Measurements from ENCODE around the gene FBP1.
A peak's percentile ranks its signal among the peaks of the same experiment; 100 is the strongest.

Gene FBP1

GRCh38 chr9:94656200-94656599 is 16.9 kb upstream of the FBP1 start:
- DNase-seq (ENCODE audit: low read depth in 3 of 3), result peak in 1 of 3 experiments; percentile 9

GRCh38 chr9:94655739-94656138 is 16.4 kb upstream of the FBP1 start:
- no peak for DNase-seq (ENCODE audit: low read depth in 3 of 3)

- DNase-seq (ENCODE audit: low read depth in 3 of 3), result no peak
Measured at GRCh38 chr9:94654165-94654894, 15.0 kb upstream of the FBP1 start.

- no peak for DNase-seq (ENCODE audit: low read depth in 3 of 3)
Measured at GRCh38 chr9:94650949-94651348, 11.6 kb upstream of the FBP1 start.

GRCh38 chr9:94649100-94649819 is 9.9 kb upstream of the FBP1 start:
- DNase-seq (ENCODE audit: low read depth in 3 of 3), result no peak

- DNase-seq (ENCODE audit: low read depth in 3 of 3), result no peak
Measured at GRCh38 chr9:94648185-94648584, 8.9 kb upstream of the FBP1 start.

GRCh38 chr9:94645901-94646300 is 6.6 kb upstream of the FBP1 start:
- no peak for DNase-seq (ENCODE audit: low read depth in 3 of 3)

- no peak for DNase-seq (ENCODE audit: low read depth in 3 of 3)
Measured at GRCh38 chr9:94644543-94644942, 5.2 kb upstream of the FBP1 start.

GRCh38 chr9:94643741-94644140 is 4.4 kb upstream of the FBP1 start:
- DNase-seq (ENCODE audit: low read depth in 3 of 3), result no peak

GRCh38 chr9:94643176-94643575 is 3.9 kb upstream of the FBP1 start:
- DNase-seq (ENCODE audit: low read depth in 3 of 3), result no peak

GRCh38 chr9:94642501-94642900 is 3.2 kb upstream of the FBP1 start:
- DNase-seq (ENCODE audit: low read depth in 3 of 3), result no peak

GRCh38 chr9:94639999-94640376 is 670 bp upstream of the FBP1 start:
- no peak for DNase-seq (ENCODE audit: low read depth in 3 of 3)

GRCh38 chr9:94638335-94639060 is 820 bp downstream of the FBP1 start:
- no peak for DNase-seq (ENCODE audit: low read depth in 3 of 3)

- DNase-seq (ENCODE audit: low read depth in 3 of 3), result no peak
Measured at GRCh38 chr9:94632737-94633136, 6.6 kb downstream of the FBP1 start.

- DNase-seq (ENCODE audit: low read depth in 3 of 3), result no peak
Measured at GRCh38 chr9:94631599-94631998, 7.7 kb downstream of the FBP1 start.

- no peak for DNase-seq (ENCODE audit: low read depth in 3 of 3)
Measured at GRCh38 chr9:94630833-94631232, 8.5 kb downstream of the FBP1 start.

GRCh38 chr9:94630281-94630680 is 9.0 kb downstream of the FBP1 start:
- no peak for DNase-seq (ENCODE audit: low read depth in 3 of 3)

GRCh38 chr9:94627287-94627686 is 12.0 kb downstream of the FBP1 start:
- no peak for DNase-seq (ENCODE audit: low read depth in 3 of 3)

GRCh38 chr9:94625835-94626234 is 13.5 kb downstream of the FBP1 start:
- no peak for DNase-seq (ENCODE audit: low read depth in 3 of 3)

- no peak for DNase-seq (ENCODE audit: low read depth in 3 of 3)
Measured at GRCh38 chr9:94624629-94625028, 14.7 kb downstream of the FBP1 start.

GRCh38 chr9:94623253-94623652 is 16.1 kb downstream of the FBP1 start:
- DNase-seq (ENCODE audit: low read depth in 3 of 3), result peak in 1 of 3 experiments; percentile 33

- DNase-seq (ENCODE audit: low read depth in 3 of 3), result no peak
Measured at GRCh38 chr9:94622087-94622800, 17.1 kb downstream of the FBP1 start.

Data from stimulated activated CD4-positive, alpha-beta T cell treated with anti-CD3 and anti-CD28 coated beads, TNF-alpha, amount 100 ng/mL, for 24 hours (primary cell).